HAP-1 (cell line): ENCODE results near the gene ZNRD2.

ENCODE experiments used
- DNase-seq, 2 experiments: peaks; one replicate each; pipeline ENCODE4 v3.0.0-alpha.2; 2016 to 2020; ENCODE audit warnings: low spot score in 2 of 2
- H3K27me3 ChIP-seq: fragments of 250-450 bp; sonication (Bioruptor Pico); 2 replicates; pipeline ENCODE4 v1.5.1; 2020; ENCODE audit warnings: low read depth, mild to moderate bottlenecking, moderate library complexity
- H3K36me3 ChIP-seq: fragments of 250-450 bp; sonication (Bioruptor Pico); replicated peaks from 2 replicates; pipeline ENCODE4 v1.5.1; 2020; ENCODE audit warnings: mild to moderate bottlenecking
- H3K4me1 ChIP-seq: fragments of 250-450 bp; sonication (Bioruptor Pico); 2 replicates; pipeline ENCODE4 v1.5.1; 2020; ENCODE audit warnings: mild to moderate bottlenecking
- H3K4me3 ChIP-seq: fragments of 250-450 bp; sonication (Bioruptor Pico); 2 replicates; pipeline ENCODE4 v1.5.1; 2020; ENCODE audit warnings: mild to moderate bottlenecking, moderate library complexity
- H3K9me3 ChIP-seq: fragments of 250-450 bp; sonication (Bioruptor Pico); 2 replicates; pipeline ENCODE4 v1.5.1; 2020; ENCODE audit warnings: mild to moderate bottlenecking, moderate library complexity
- in situ Hi-C: fragments of 300-500 bp; cut with MboI; formaldehyde crosslinking; loops from 3 replicates; pipeline ENCODE4 v1.14.3; 2020; ENCODE audit warnings: low sequenced_read_pairs, inconsistent platforms, mixed read lengths

Gene ZNRD2

DNA sequence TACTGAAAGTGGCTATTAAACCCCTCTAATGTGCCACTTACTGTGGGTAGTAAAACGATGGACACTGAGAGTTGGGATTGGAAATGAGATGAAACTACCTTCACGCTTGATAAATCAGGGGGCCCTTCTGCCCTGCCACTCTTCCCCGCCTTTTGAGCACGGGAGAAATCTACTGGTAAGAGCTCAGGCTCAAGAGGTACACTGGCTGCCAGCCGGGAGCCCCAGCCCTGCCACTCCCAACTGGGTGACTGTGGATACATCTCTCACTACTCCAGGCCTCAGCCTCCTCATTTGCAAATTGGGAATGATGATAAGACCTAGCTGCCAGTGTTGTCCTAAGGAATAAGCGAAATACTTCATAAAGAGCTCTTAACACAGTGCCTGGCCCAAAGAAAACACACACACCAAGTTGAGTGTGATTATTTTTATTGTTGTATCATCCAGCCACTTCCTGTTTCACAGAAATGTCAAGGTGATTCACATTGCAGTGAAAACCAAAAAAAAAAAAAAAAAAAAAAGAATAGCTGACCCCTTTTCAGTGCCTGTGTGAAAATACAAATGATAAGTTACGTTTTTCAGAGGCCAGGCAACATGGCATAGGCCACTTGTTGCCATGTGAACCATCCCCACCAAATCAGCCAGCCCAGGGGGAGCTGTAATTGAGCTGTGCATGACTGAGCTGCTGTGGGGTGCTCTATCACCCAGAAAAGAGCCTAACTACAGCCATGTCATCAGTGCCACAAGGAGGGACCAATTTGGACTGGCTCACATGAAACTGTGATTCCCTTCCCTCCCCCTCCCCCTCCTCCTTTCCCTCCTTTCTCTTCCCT lies 4.4 kb upstream of the ZNRD2 start:
- DNase-seq = no peak
- Histone ChIP-seq H3K4me3 (no peak overlapping the region), H3K9me3 (no peaks in the 10 kb centered on the region), H3K36me3 (0 out of 2 replicates have a peak, but pooled peaks cover 5% of the 10 kb centered on the region), H3K27me3 (no peaks in the 10 kb centered on the region), H3K4me1 (peaks cover 2% of the 10 kb centered on the region; the same call in 1 of the 2 replicates)
- in situ Hi-C loops = no loop called here

DNA sequence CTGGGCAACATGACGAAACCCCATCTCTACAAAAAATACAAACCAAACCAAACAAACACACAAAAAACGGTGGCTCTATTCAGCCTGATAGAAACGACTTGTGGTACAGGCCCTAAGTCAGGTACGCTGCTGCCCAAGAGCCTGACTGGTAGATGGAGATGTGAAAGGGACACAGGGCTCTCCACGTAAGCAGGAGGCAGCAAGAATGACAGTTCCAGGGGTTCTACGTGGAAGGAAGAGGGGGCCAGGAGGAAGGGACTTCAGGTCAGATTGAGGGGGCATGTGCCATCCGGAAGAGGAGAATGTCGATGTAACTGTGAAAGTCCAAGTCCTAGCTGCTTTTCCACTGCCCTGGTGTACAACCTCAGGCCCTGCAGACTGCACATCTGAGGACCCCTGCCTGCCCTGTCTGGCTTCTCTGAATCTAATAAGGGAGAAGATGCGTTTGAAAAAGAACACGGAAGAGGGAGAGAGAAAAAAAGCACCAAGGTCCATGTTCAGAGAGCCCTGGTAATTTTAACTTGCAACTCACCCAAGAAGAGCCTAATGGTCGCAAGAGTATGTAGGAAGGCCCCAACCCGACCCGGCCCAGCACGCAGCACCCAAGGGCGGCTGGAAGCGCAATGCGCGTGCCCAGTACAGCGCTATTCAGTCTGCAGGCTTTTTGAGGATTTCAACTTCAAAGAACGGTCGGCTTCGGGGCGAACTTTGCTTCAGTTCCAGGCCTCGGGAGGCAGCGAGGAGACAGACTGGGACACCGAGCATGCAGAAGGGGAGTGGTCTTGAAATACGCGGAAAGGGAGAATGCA lies 909 bp upstream of the ZNRD2 start:
- peaks cover 12% of the 10 kb centered on the region for H3K36me3 ChIP-seq
- no peaks in the 10 kb centered on the region for H3K27me3 ChIP-seq
- H3K9me3 ChIP-seq = no peaks in the 10 kb centered on the region
- no peak for DNase-seq
- in situ Hi-C loops = no loop called here
- peak overlapping the region; percentile 98 for H3K4me3 ChIP-seq
- H3K4me1 ChIP-seq = peaks cover 27% of the 10 kb centered on the region

DNA sequence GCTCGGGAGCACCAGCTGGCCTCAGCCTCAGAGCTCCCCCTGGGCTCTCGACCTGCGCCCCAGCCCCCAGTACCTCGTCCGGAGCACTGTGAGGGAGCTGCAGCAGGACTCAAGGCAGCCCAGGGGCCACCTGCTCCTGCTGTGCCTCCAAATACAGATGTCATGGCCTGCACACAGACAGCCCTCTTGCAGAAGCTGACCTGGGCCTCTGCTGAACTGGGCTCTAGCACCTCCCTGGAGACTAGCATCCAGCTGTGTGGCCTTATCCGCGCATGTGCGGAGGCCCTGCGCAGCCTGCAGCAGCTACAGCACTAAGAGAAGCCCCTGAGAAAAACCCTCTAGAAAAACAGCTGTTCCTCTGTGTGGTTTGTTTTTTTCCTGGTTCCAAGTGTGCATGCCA lies 1.1 kb downstream of the ZNRD2 start:
- no peaks in the 10 kb centered on the region for H3K27me3 ChIP-seq
- H3K36me3 ChIP-seq = peaks cover 12% of the 10 kb centered on the region
- H3K4me3 ChIP-seq = peak overlapping the region; percentile 98
- no peaks in the 10 kb centered on the region for H3K9me3 ChIP-seq
- H3K4me1 ChIP-seq = peaks cover 27% of the 10 kb centered on the region
- no peak for DNase-seq
- in situ Hi-C loops = no loop called here

DNA sequence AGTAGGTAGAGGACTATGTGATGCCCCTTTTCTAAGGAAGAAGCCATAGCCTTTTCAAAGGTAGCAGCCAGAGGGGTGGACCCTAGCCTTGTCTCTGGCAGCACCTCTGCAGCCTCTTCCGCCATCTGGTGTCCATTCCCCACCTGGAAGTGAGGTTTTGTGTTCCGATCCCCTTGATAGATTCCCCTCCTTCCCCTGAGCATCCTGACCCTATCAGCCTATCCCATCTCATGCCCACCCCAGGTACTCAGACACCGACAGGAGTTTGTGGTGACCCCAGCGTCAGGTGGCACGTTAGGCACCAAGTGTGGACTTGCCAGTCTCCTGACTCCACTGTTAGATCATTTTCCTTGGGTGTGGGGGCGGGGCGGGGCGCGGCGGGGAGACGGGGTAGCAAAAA lies 1.7 kb downstream of the ZNRD2 start:
- DNase-seq = peak; percentile 32 to 54
- in situ Hi-C loops = no loop called here
- peaks cover 27% of the 10 kb centered on the region for H3K4me1 ChIP-seq
- H3K36me3 ChIP-seq = peaks cover 12% of the 10 kb centered on the region
- H3K9me3 ChIP-seq = no peaks in the 10 kb centered on the region
- no peaks in the 10 kb centered on the region for H3K27me3 ChIP-seq
- peak overlapping the region; percentile 98 for H3K4me3 ChIP-seq

- Histone ChIP-seq H3K4me3 (peak within 1 kb of the TSS; percentile 98), H3K36me3 (peaks cover 12% of the 10 kb centered on the region), H3K9me3 (no peaks in the 10 kb centered on the region), H3K27me3 (no peaks in the 10 kb centered on the region), H3K4me1 (peaks cover 27% of the 10 kb centered on the region)
- in situ Hi-C loops = no loop called here
- peak; percentile 74 to 96 for DNase-seq
Observed at GRCh38 chr11:65572356-65573051, 2.2 kb downstream of the ZNRD2 start, which contains the start of gene FAM89B. Gene FAM89B (plus strand): TSS chr11:65572538. CDS start chr11:65572670, 132 bp downstream.

DNA sequence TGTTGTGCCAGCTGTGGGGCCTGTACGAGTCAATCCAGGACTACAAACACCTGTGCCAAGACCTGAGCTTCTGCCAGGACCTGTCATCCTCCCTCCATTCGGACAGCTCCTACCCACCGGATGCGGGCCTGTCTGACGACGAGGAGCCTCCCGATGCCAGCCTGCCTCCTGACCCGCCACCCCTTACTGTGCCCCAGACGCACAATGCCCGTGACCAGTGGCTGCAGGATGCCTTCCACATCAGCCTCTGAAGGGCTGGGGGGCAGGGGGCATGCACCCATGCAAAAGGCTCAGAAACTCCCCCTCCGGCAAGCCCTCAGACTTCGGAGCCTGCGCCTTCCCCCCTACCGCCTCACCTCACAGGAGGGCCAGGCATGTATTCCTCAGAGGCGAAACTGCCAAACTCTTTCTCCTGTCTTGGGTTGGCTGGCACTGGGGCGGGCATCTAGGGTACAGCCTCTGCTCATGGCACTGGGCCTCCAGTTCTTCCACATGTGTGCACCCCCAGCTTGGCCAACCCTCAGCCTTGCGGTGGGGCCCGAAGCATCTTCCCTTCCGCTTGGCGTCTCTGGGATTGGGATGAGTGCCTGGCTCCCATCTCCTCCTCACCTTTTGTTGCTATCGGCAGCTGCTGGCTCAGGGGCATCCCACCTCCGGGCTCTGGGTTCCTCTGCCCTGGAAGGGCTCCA lies 3.3 kb downstream of the ZNRD2 start:
- Histone ChIP-seq H3K36me3 (peaks cover 9% of the 10 kb centered on the region), H3K4me3 (peak overlapping the region; percentile 98), H3K4me1 (peaks cover 27% of the 10 kb centered on the region), H3K27me3 (no peaks in the 10 kb centered on the region), H3K9me3 (no peaks in the 10 kb centered on the region)
- in situ Hi-C loops = no loop called here
- DNase-seq = no peak

GRCh38 chr11:65574109-65574810 lies 4.0 kb downstream of the ZNRD2 start:
- in situ Hi-C loops = no loop called here
- peak; percentile 84 to 93 for DNase-seq
- peaks cover 27% of the 10 kb centered on the region for H3K4me1 ChIP-seq

GRCh38 chr11:65574811-65575567 lies 4.7 kb downstream of the ZNRD2 start:
- in situ Hi-C loops = no loop called here
- DNase-seq = peak in 1 of 2 experiments; percentile 52
- H3K36me3 ChIP-seq = peaks cover 9% of the 10 kb centered on the region
- H3K4me3 ChIP-seq = peak overlapping the region; percentile 98
- peaks cover 25% of the 10 kb centered on the region for H3K4me1 ChIP-seq
- no peaks in the 10 kb centered on the region for H3K9me3 ChIP-seq
- no peaks in the 10 kb centered on the region for H3K27me3 ChIP-seq

More at GRCh38 chr11:65574109-65574810, 4.0 kb downstream of the ZNRD2 start:
- Histone ChIP-seq H3K36me3 (peaks cover 9% of the 10 kb centered on the region), H3K27me3 (no peaks in the 10 kb centered on the region), H3K9me3 (no peaks in the 10 kb centered on the region), H3K4me3 (peak overlapping the region; percentile 98)

DNA sequence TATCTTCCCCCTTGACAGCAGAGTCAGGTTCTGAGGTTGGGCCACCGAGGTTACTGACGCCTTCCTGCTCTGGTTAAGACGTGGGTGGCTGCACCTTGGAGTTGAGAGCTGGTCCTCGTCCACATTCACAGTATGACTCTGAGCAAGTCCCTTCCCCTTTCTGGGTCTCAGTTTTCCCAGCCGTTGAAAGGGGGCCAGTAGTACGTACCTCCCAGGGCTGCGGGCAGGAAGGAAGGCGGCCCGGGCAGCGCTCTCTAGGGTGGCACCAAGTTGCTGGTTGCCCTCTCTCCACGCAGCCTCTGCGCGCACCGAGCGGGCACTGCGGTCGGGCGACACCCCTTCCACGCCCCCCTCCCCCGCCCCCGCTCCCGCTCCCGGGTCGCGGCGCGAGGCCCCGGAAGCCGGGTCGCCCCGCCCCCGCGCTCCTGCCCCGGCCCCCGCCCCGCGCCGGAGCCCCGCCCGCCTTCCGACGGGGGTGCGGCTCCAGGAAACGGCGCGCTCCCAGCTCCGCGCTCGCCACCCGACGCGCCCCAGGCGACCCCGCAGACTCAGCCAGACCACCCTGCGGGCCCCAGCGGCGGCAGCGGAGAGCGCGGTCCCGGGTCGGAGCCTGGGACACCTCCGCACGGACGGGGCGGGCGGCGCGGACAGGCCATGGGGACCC lies 5.4 kb downstream of the ZNRD2 start, which contains the start of gene EHBP1L1:
TSS of gene EHBP1L1 (plus strand) at position 486 of the 664 bp plus-strand sequence. CDS start 250 bp downstream, outside the sequence.
- in situ Hi-C loops = no loop called here
- DNase-seq = peak; percentile 29 to 79
- peak within 1 kb of the TSS; percentile 98 for H3K4me3 ChIP-seq
- H3K9me3 ChIP-seq = no peaks in the 10 kb centered on the region
- H3K27me3 ChIP-seq = no peaks in the 10 kb centered on the region
- H3K36me3 ChIP-seq = peaks cover 7% of the 10 kb centered on the region
- peaks cover 25% of the 10 kb centered on the region for H3K4me1 ChIP-seq

GRCh38 chr11:65576232-65576866 lies 6.1 kb downstream of the ZNRD2 start:
- in situ Hi-C loops = no loop called here
- DNase-seq = no peak
- peak overlapping the region; percentile 98 for H3K4me3 ChIP-seq

More at GRCh38 chr11:65576232-65576866, 6.1 kb downstream of the ZNRD2 start:
- H3K4me1 ChIP-seq = peaks cover 20% of the 10 kb centered on the region
- no peaks in the 10 kb centered on the region for H3K9me3 ChIP-seq
- peaks cover 7% of the 10 kb centered on the region for H3K36me3 ChIP-seq
- no peaks in the 10 kb centered on the region for H3K27me3 ChIP-seq
